Stimulated activated CD4-positive, alpha-beta T cell treated with anti-CD3 and anti-CD28 coated beads, Interleukin-1b, Interleukin-23, amount 100 ng/mL, for 4 hours (primary cell): Measurements from ENCODE around the gene C19orf25.

ENCODE experiments used
- DNase-seq, 2 donors: peaks; one replicate each; pipeline ENCODE4 v3.0.0-alpha.2; 2020; ENCODE audit warnings: low read depth in 2 of 2

Gene C19orf25

GRCh38 chr19:1496714-1497577 lies 17.9 kb upstream of the C19orf25 start:
- no peak for DNase-seq

- DNase-seq, result no peak
These were observed 17.0 kb upstream of the C19orf25 start for GRCh38 chr19:1495799-1496713.

GRCh38 chr19:1495051-1495798 lies 16.2 kb upstream of the C19orf25 start:
- DNase-seq, result no peak

- DNase-seq, result no peak
These were observed 15.2 kb upstream of the C19orf25 start for GRCh38 chr19:1494115-1494815.

- DNase-seq, result no peak
These were observed 13.5 kb upstream of the C19orf25 start for GRCh38 chr19:1492474-1493006.

GRCh38 chr19:1491849-1492170 lies 12.8 kb upstream of the C19orf25 start:
- DNase-seq, result no peak

- no peak for DNase-seq
These were observed 12.3 kb upstream of the C19orf25 start, which contains the start of gene REEP6 for GRCh38 chr19:1491114-1491848. TSS of gene REEP6 (plus strand) at chr19:1491181. CDS start at chr19:1491270, 89 bp downstream.

- peak; percentile 97 to 98 for DNase-seq
These were observed 11.5 kb upstream of the C19orf25 start, which contains the start of gene PCSK4 for GRCh38 chr19:1490311-1491113. TSS of gene PCSK4 (minus strand) at chr19:1490350. CDS start at chr19:1490346, 4 bp downstream.

- DNase-seq, result no peak
These were observed 10.7 kb upstream of the C19orf25 start for GRCh38 chr19:1489463-1490310.

- no peak for DNase-seq
These were observed 9.2 kb upstream of the C19orf25 start for GRCh38 chr19:1488282-1488601.

DNA sequence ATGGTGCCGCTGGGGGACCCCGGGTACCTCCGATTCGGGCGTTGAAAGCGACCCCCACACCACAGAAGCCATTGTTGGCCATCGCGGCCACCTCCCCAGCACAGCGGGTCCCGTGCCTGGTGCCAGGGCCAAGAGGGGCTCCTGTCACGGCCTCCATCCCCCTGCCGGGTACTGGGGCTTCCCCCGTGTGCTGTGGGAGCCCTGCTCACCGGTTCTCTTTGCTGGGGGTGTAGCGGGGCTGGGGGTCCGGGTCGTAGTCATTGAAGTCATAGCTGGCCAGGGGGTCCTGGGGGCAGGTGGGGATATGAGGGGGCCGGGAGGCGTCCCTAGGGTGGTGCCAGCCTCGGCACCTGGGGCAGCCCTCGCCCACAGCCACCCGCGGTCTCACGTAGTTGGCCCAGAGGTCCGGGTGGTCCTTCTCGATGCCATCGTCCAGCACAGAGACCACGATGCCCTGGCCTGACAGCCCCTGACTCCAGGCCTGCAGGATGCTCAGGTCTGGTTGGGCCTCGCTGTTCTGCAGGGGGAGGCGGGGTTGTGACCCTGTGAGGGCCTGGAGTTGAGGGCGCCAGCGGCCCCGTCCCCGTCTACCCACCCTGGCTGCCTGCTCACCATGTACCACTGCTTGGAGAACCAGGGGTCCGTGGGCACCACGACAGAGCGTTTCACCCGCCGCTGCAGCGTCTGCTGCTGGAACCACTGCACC lies 8.7 kb upstream of the C19orf25 start:
- DNase-seq, result no peak

GRCh38 chr19:1486720-1487575 lies 7.9 kb upstream of the C19orf25 start:
- DNase-seq, result no peak

- no peak for DNase-seq
These were observed 5.0 kb upstream of the C19orf25 start for GRCh38 chr19:1483979-1484428.

DNA sequence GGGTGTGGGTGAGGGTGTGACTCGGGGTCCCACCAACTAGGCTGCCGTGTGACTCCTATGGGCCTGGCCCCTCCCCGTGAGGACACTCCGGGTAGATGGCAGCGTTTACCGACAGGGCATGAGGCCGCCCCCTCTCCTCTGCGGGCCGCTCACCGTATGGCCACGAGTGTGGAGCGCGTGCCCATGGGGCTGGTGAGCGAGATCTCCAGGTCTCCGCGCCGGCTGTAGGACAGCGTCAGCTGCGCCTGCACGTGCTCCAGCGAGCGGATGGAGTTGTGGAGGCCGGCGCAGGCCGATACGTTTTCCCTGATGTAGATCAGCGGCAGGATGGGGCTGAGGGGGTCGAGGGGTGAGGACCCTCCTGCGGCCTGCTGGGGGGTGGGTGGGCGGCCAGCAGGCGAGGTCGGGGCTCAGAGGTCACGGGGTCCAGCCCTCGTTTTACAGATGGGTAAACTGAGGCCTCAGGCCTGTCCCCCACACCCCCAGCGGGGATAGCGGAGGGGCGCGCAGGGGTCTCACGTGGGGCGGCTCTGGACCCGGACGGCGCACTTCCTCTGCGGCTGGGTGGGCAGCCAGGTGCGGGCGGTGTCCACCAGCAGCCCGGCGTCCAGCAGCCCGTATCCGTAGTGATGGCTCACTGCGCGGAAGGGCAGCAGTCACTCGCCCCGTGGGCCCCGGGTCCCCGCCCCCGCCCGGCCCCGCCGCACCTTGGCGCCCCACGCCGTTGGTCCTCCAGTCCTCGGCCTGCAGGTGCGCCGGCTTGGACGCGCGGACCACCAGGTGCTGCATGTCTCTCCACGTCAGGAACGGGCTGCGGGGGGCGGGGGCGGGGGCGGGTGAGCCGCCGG lies 4.3 kb upstream of the C19orf25 start:
- no peak for DNase-seq

DNA sequence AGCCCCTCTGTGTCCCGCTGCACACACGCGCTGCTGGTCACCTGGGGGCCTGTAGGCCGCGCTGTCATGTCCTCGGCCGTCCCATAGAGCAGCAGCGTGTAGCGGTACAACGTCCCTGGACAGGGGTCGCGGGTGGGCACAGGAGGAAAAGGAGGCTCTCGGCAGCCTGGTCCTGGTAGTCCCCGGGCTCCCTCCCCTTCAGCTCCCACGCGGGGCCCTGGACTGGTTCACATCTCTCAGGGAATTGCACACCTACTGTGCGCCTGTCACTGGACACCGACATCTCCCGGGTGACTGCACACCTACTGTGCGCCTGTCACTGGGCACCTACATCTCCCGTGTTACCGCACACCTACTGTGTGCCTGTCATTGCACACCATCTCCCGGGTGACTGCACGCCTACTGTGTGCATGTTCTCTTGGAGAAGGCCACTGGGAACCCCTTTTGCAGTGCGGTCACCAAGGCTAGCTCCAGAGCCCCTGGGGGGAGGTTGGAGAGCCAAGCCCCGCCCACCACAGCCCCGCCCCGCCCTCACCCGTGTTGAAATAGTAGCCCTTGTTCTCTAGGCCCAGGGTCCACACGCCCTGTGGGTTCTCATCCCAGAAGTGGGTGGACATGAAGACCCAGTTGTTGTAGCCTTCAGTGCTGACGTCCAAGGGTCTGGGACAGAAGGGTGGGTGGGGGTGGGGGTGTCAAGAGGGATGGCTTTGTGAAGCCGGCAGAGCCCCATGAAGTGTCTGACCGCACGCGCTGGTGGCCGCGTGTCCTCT lies 3.5 kb upstream of the C19orf25 start:
- DNase-seq, result no peak
